A673 (cell line): ENCODE measurements around the gene NTRK3. TPM values are rescaled to one million over a fixed set of nuclear protein-coding genes. Genes with fewer than 3 reads are reported as not detected.

Experiments
- BruUV-seq: library from RNA; stranded (reverse); fragments of 400-500 nt; replicated peaks from 2 replicates; lab custom pipeline; 2021; lab: Mats Ljungman, UMichigan
- CTCF ChIA-PET: fragments of 300-600 bp; sonication (Branson Sonifier 250); formaldehyde crosslinking; loops from one replicate; lab custom pipeline; 2022; ENCODE audit warnings: antibody characterized with exemption; lab: Charles Lee
- POLR2A ChIA-PET: fragments of 300-600 bp; sonication (Branson Sonifier 250); formaldehyde crosslinking; loops from one replicate; lab custom pipeline; 2022; ENCODE audit warnings: antibody characterized with exemption; ENCODE audit not compliant: low non-redundant PET; lab: Charles Lee
- DNase-seq: peaks from one replicate; pipeline ENCODE4 v3.0.0-alpha.2; 2015; ENCODE audit warnings: low spot score
- H3K27ac ChIP-seq: fragments of 200-600 bp; sonication (generic); 2 replicates; pipeline ENCODE4 v1.5.1; 2016; ENCODE audit warnings: mixed run types, low read depth, mild to moderate bottlenecking, mixed read lengths, antibody characterized with exemption, low read length; ENCODE audit not compliant: poor library complexity, severe bottlenecking
- H3K27me3 ChIP-seq: fragments of 200-600 bp; sonication (generic); replicated peaks from 2 replicates; pipeline ENCODE4 v1.6.1; 2017; ENCODE audit warnings: mixed run types, low read depth, mild to moderate bottlenecking, mixed read lengths, antibody characterized with exemption, low read length; ENCODE audit not compliant: insufficient read depth, poor library complexity
- H3K36me3 ChIP-seq: fragments of 200-600 bp; sonication (generic); 2 replicates; pipeline ENCODE4 v1.6.1; 2016; ENCODE audit warnings: mixed run types, mild to moderate bottlenecking, mixed read lengths, antibody characterized with exemption, low read length; ENCODE audit not compliant: insufficient read depth, poor library complexity, severe bottlenecking
- H3K4me1 ChIP-seq: fragments of 200-600 bp; sonication (generic); 2 replicates; pipeline ENCODE4 v1.6.1; 2017; ENCODE audit warnings: mixed run types, mild to moderate bottlenecking, mixed read lengths, antibody characterized with exemption, low read length; ENCODE audit not compliant: insufficient read depth, poor library complexity, severe bottlenecking
- H3K4me3 ChIP-seq: fragments of 200-600 bp; sonication (generic); 2 replicates; pipeline ENCODE4 v1.5.1; 2016; ENCODE audit warnings: low read depth, mixed run types, mild to moderate bottlenecking, mixed read lengths, low read length; ENCODE audit not compliant: poor library complexity, severe bottlenecking
- H3K9me3 ChIP-seq: fragments of 200-600 bp; sonication (generic); 2 replicates; pipeline ENCODE4 v1.6.1; 2016; ENCODE audit warnings: mixed run types, low read depth, mild to moderate bottlenecking, mixed read lengths, antibody characterized with exemption, low read length; ENCODE audit not compliant: poor library complexity, severe bottlenecking
- CTCF ChIP-seq: fragments of 300-800, 200-600 bp; sonication (generic); conservative IDR thresholded peaks from 2 replicates; pipeline ENCODE4 v1.5.1; 2017; ENCODE audit warnings: low read depth, mild to moderate bottlenecking, antibody characterized with exemption, low read length, moderate library complexity, mixed read lengths
- EZH2 ChIP-seq: fragments of 200-600 bp; sonication (generic); IDR thresholded peaks from 2 replicates; pipeline ENCODE4 v1.6.1; 2017; ENCODE audit warnings: borderline replicate concordance, low read depth, mild to moderate bottlenecking, mixed read lengths, antibody characterized with exemption, low read length; ENCODE audit not compliant: poor library complexity, severe bottlenecking
- intact Hi-C: fragments of 100-400 bp; cut with micrococcal nuclease; formaldehyde crosslinking; loops from one replicate; pipeline ENCODE4 v1.10.0; 2022; ENCODE audit not compliant: unreplicated experiment
- total RNA-seq: library from RNA; stranded (reverse); gene quantifications from 2 replicates; pipeline ENCODE4 v1.2.3, GENCODE V29; 2021

NTRK3 gene
- total RNA-seq, 1 experiment from 2014 or later = not detected

GRCh38 chr15:88003541-88004327 is 252.8 kb downstream of the NTRK3 start:
- peaks cover 6% of the 10 kb centered on the region for H3K9me3 ChIP-seq
- TF ChIP-seq EZH2 (no peak), CTCF (no peak)
- intact Hi-C loops = no loop called here
- DNase-seq = no peak
- BruUV-seq = no TSS peak
- ChIA-PET CTCF (no interaction called here), POLR2A (no interaction called here)
- no peaks in the 10 kb centered on the region for H3K4me1 ChIP-seq
- no peak overlapping the region for H3K27ac ChIP-seq
- H3K36me3 ChIP-seq = no peaks in the 10 kb centered on the region
- no peak overlapping the region for H3K4me3 ChIP-seq
- no peaks in the 10 kb centered on the region for H3K27me3 ChIP-seq

GRCh38 chr15:88002706-88003105 is 253.8 kb downstream of the NTRK3 start:
- Histone ChIP-seq H3K27me3 (no peaks in the 10 kb centered on the region), H3K9me3 (peaks cover 6% of the 10 kb centered on the region), H3K36me3 (no peaks in the 10 kb centered on the region), H3K4me3 (no peak overlapping the region), H3K4me1 (no peaks in the 10 kb centered on the region), H3K27ac (no peak overlapping the region)
- intact Hi-C loops = no loop called here
- ChIA-PET CTCF (no interaction called here), POLR2A (no interaction called here)
- TF ChIP-seq EZH2 (no peak), CTCF (no peak)
- BruUV-seq = no TSS peak
- DNase-seq = no peak

GRCh38 chr15:87998630-87999029 is 257.9 kb downstream of the NTRK3 start:
- TF ChIP-seq CTCF (no peak), EZH2 (no peak)
- Histone ChIP-seq H3K27me3 (no peaks in the 10 kb centered on the region), H3K36me3 (no peaks in the 10 kb centered on the region), H3K4me3 (no peak overlapping the region), H3K4me1 (no peaks in the 10 kb centered on the region), H3K9me3 (peaks cover 6% of the 10 kb centered on the region), H3K27ac (no peak overlapping the region)
- DNase-seq = no peak
- ChIA-PET CTCF (no interaction called here), POLR2A (no interaction called here)
- intact Hi-C loops = no loop called here
- BruUV-seq = no TSS peak
